HCT116 (cell line): ENCODE results near the gene TRERF1. TPM values are rescaled to one million over a fixed set of nuclear protein-coding genes. Genes with fewer than 3 reads are reported as not detected.

ENCODE experiments used
- ATAC-seq: fragments of 200-7000 bp; cut with Tn5 transposase; 2 replicates; pipeline ENCODE4 v1.9.1; 2020; ENCODE audit warnings: mild to moderate bottlenecking, moderate library complexity
- BruUV-seq: library from RNA; stranded (reverse); fragments of 400-500 nt; replicated peaks from 2 replicates; lab custom pipeline; 2021; lab: Mats Ljungman, UMichigan
- CTCF ChIA-PET: fragments of 300-600 bp; sonication (Branson Sonifier 250); formaldehyde crosslinking; loops from one replicate; lab custom pipeline; 2021; ENCODE audit warnings: antibody characterized with exemption; lab: Charles Lee
- POLR2A ChIA-PET: fragments of 300-600, 350-600 bp; sonication (Branson Sonifier 250); formaldehyde crosslinking; loops from one replicate; lab custom pipeline; 2021; ENCODE audit warnings: antibody characterized with exemption; lab: Charles Lee
- RAD21 ChIA-PET, 2 experiments: fragments of 300-600 bp; sonication (Branson Sonifier 250); formaldehyde crosslinking; loops; one replicate each; lab custom pipeline; 2023; ENCODE audit warnings: low total read pairs in 2 of 2; ENCODE audit not compliant: uncharacterized antibody in 2 of 2, unreplicated experiment in 2 of 2, low non-redundant PET in 1 of 2; lab: Charles Lee
- DNase-seq: peaks from one replicate; pipeline ENCODE4 v3.0.0-alpha.2; 2010; ENCODE audit warnings: low read depth, low spot score
- H2AFZ ChIP-seq: fragments of 200-600 bp; shearing (Covaris generic), sonication (generic); 2 replicates; pipeline ENCODE4 v1.6.1; 2017; ENCODE audit warnings: low read depth, mixed run types, mixed read lengths, antibody characterized with exemption, low read length; ENCODE audit not compliant: poor library complexity, severe bottlenecking
- H3K27ac ChIP-seq: 2 replicates; pipeline ENCODE4 v1.5.1; 2012; ENCODE audit warnings: low read depth, low read length
- H3K27me3 ChIP-seq: fragments of 200-600 bp; sonication (generic); 2 replicates; pipeline ENCODE4 v1.6.1; 2016; ENCODE audit warnings: mixed run types, low read length, mixed read lengths; ENCODE audit not compliant: insufficient read depth
- H3K36me3 ChIP-seq, 2 experiments: fragments of 200-500 bp in 1 of 2; fragments of 200-600 bp in 1 of 2; sonication (Bioruptor generic) in 1 of 2; sonication (generic) in 1 of 2; 2 replicates each; pipeline versions ENCODE4 v1.5.1 to v1.6.1; 2014 to 2016; ENCODE audit warnings: low read length in 2 of 2, inconsistent platforms in 1 of 2, mixed read lengths in 1 of 2, mixed run types in 1 of 2; ENCODE audit not compliant: insufficient read depth in 2 of 2, control insufficient read depth in 1 of 2
- H3K4me1 ChIP-seq, 2 experiments: fragments of 200-600 bp in 1 of 2; sonication (generic) in 1 of 2; 2 replicates each; pipeline versions ENCODE4 v1.5.1 to v1.6.1; 2012 to 2017; ENCODE audit warnings: low read length in 2 of 2, inconsistent platforms in 1 of 2, mild to moderate bottlenecking in 1 of 2, mixed read lengths in 1 of 2, mixed run types in 1 of 2, moderate library complexity in 1 of 2; ENCODE audit not compliant: insufficient read depth in 2 of 2, control insufficient read depth in 1 of 2
- H3K4me2 ChIP-seq: fragments of 200-600 bp; sonication (generic); 2 replicates; pipeline ENCODE4 v1.6.1; 2017; ENCODE audit warnings: mixed run types, low read length, mixed read lengths
- H3K4me3 ChIP-seq, 2 experiments: fragments of 200-600 bp in 1 of 2; sonication (generic) in 1 of 2; replicated peaks in 1 of 2; 2 replicates each; pipeline ENCODE4 v1.5.1; 2011 to 2016; ENCODE audit warnings: low read length in 2 of 2, control low read depth in 1 of 2, low read depth in 1 of 2, mild to moderate bottlenecking in 1 of 2, mixed read lengths in 1 of 2, mixed run types in 1 of 2
- H3K79me2 ChIP-seq: fragments of 200-600 bp; sonication (generic); 2 replicates; pipeline ENCODE4 v1.6.1; 2017; ENCODE audit warnings: mild to moderate bottlenecking, mixed run types, low read length, moderate library complexity, mixed read lengths; ENCODE audit not compliant: insufficient read depth
- H3K9ac ChIP-seq: fragments of 200-600 bp; sonication (generic); 2 replicates; pipeline ENCODE4 v1.6.1; 2016; ENCODE audit warnings: low read length, mixed read lengths
- H3K9me2 ChIP-seq: fragments of 200-600 bp; sonication (generic), shearing (Covaris generic); 2 replicates; pipeline ENCODE4 v1.6.1; 2017; ENCODE audit warnings: mixed run types, mild to moderate bottlenecking, moderate library complexity; ENCODE audit not compliant: insufficient read depth
- H3K9me3 ChIP-seq, 2 experiments: fragments of 200-500 bp in 1 of 2; fragments of 200-600 bp in 1 of 2; sonication (Bioruptor generic) in 1 of 2; sonication (generic) in 1 of 2; 2 replicates each; pipeline ENCODE4 v1.6.1; 2014 to 2017; ENCODE audit warnings: low read length in 2 of 2, mixed read lengths in 2 of 2, inconsistent platforms in 1 of 2, low read depth in 1 of 2, mild to moderate bottlenecking in 1 of 2, mixed run types in 1 of 2, moderate library complexity in 1 of 2; ENCODE audit not compliant: control insufficient read depth in 1 of 2, insufficient read depth in 1 of 2
- H4K20me1 ChIP-seq: fragments of 200-600 bp; sonication (generic), shearing (Covaris generic); 2 replicates; pipeline ENCODE4 v1.6.1; 2017; ENCODE audit warnings: mixed run types, mild to moderate bottlenecking, moderate library complexity; ENCODE audit not compliant: insufficient read depth
- ATF3 ChIP-seq: IDR thresholded peaks from 2 replicates; pipeline ENCODE4 v1.6.1; 2012
- CBX3 ChIP-seq: IDR thresholded peaks from 2 replicates; pipeline ENCODE4 v1.6.1; 2012; ENCODE audit warnings: low read depth
- EGR1 ChIP-seq: IDR thresholded peaks from 2 replicates; pipeline ENCODE4 v1.6.1; 2012; ENCODE audit warnings: low read depth
- ELF1 ChIP-seq: IDR thresholded peaks from 2 replicates; pipeline ENCODE4 v1.6.1; 2012; ENCODE audit warnings: low read depth, borderline replicate concordance
- FOSL1 ChIP-seq: IDR thresholded peaks from 2 replicates; pipeline ENCODE4 v1.6.1; 2012; ENCODE audit warnings: low read depth
- JUND ChIP-seq: IDR thresholded peaks from 2 replicates; pipeline ENCODE4 v1.6.1; 2012
- POLR2A ChIP-seq: IDR thresholded peaks from 2 replicates; pipeline ENCODE4 v1.7.0; 2011; ENCODE audit warnings: borderline replicate concordance; ENCODE audit not compliant: insufficient read depth, insufficient read length; ENCODE audit errors: extremely low read depth
- POLR2AphosphoS5 ChIP-seq: IDR thresholded peaks from 2 replicates; pipeline ENCODE4 v1.6.1; 2011; ENCODE audit warnings: mild to moderate bottlenecking, low read depth, low read length, moderate library complexity
- RAD21 ChIP-seq: IDR thresholded peaks from 2 replicates; pipeline ENCODE4 v1.6.1; 2012; ENCODE audit warnings: low read depth, mild to moderate bottlenecking
- REST ChIP-seq: IDR thresholded peaks from 2 replicates; pipeline ENCODE4 v1.6.1; 2012; ENCODE audit warnings: low read depth
- SIN3A ChIP-seq: IDR thresholded peaks from 2 replicates; pipeline ENCODE4 v1.6.1; 2012; ENCODE audit warnings: low read depth
- SRF ChIP-seq: IDR thresholded peaks from 2 replicates; pipeline ENCODE4 v1.6.1; 2012; ENCODE audit warnings: low read depth
- TCF7L2 ChIP-seq: IDR thresholded peaks from 2 replicates; pipeline ENCODE4 v1.7.0; 2011; ENCODE audit warnings: borderline replicate concordance, inconsistent platforms; ENCODE audit not compliant: insufficient read depth, insufficient read length; ENCODE audit errors: extremely low read depth
- YY1 ChIP-seq: IDR thresholded peaks from 2 replicates; pipeline ENCODE4 v1.6.1; 2011; ENCODE audit warnings: low read length, low read depth, moderate library complexity, mild to moderate bottlenecking; ENCODE audit not compliant: insufficient replicate concordance; ENCODE audit errors: extremely low read depth
- ZFX ChIP-seq: fragments of 450-650 bp; IDR thresholded peaks from 2 replicates; pipeline ENCODE4 v1.6.1; 2017
- ZNF274 ChIP-seq: fragments of 200-500 bp; sonication (Bioruptor generic); IDR thresholded peaks from 2 replicates; pipeline ENCODE4 v1.6.1; 2014; ENCODE audit warnings: mild to moderate bottlenecking, low read depth, low read length, inconsistent platforms
- intact Hi-C: fragments of 100-400 bp; cut with micrococcal nuclease; formaldehyde crosslinking; loops from 2 replicates; pipeline ENCODE4 v1.10.0; 2022
- total RNA-seq: library from RNA; stranded (reverse); gene quantifications from one replicate; pipeline ENCODE4 v1.2.1, GENCODE V29; 2021; ENCODE audit not compliant: unreplicated experiment

The TRERF1 gene
- total RNA-seq, 1 experiment from 2014 or later: 12.4 TPM

GRCh38 chr6:42493914-42494539, 42.3 kb upstream of the TRERF1 start:
- POLR2A ChIA-PET: interaction anchor here (2.0 kb wide), 1 partner anchor 11 kb away, joined by 6 read pairs; no protein-coding TSS in a partner anchor
- no peaks in the 10 kb centered on the region for H3K79me2 ChIP-seq
- peak overlapping the region; percentile 38 for H2AFZ ChIP-seq
- H3K4me3 ChIP-seq: no peak overlapping the region
- H3K9me3 ChIP-seq: no peaks in the 10 kb centered on the region
- DNase-seq: no peak
- no peaks in the 10 kb centered on the region for H4K20me1 ChIP-seq
- no peaks in the 10 kb centered on the region for H3K9me2 ChIP-seq
- no peak overlapping the region for H3K27ac ChIP-seq
- RAD21 ChIA-PET: no interaction called here
- no peak overlapping the region for H3K9ac ChIP-seq
- H3K27me3 ChIP-seq: no peaks in the 10 kb centered on the region
- CTCF ChIA-PET: interaction anchor here (1.5 kb wide), 1 partner anchor 54 kb away, joined by 3 read pairs; no protein-coding TSS in a partner anchor
- H3K4me2 ChIP-seq: no peak overlapping the region
- no TSS peak for BruUV-seq
- TF ChIP-seq SRF (no peak), JUND (no peak), SIN3A (no peak), ATF3 (no peak), ELF1 (no peak), POLR2A (no peak), YY1 (no peak)
- TF ChIP-seq, all 23 proteins: peak for 0
- ATAC-seq: no peak
- intact Hi-C loops: no loop called here
- H3K4me1 ChIP-seq: no peaks in the 10 kb centered on the region
- H3K36me3 ChIP-seq: no peaks in the 10 kb centered on the region

- no TSS peak for BruUV-seq
- no peaks in the 10 kb centered on the region for H3K79me2 ChIP-seq
- RAD21 ChIA-PET: no interaction called here
- CTCF ChIA-PET: no interaction called here
- no peaks in the 10 kb centered on the region for H3K36me3 ChIP-seq
- peaks cover 0 to 10% of the 10 kb centered on the region in 2 experiments; a peak in 3 of 4 replicates for H3K4me1 ChIP-seq
- H3K27me3 ChIP-seq: no peaks in the 10 kb centered on the region
- ATAC-seq (no peak), DNase-seq (no peak)
- no peak overlapping the region for H3K9ac ChIP-seq
- H2AFZ ChIP-seq: peak overlapping the region; percentile 1
- H3K9me3 ChIP-seq: no peaks in the 10 kb centered on the region
- H3K27ac ChIP-seq: no peak overlapping the region
- POLR2A ChIA-PET: no interaction called here
- peak overlapping the region; percentile 26; the same call in 1 of the 2 replicates for H3K4me2 ChIP-seq
- no peaks in the 10 kb centered on the region for H3K9me2 ChIP-seq
- H3K4me3 ChIP-seq: no peak overlapping the region
- H4K20me1 ChIP-seq: no peaks in the 10 kb centered on the region
- intact Hi-C loops: no loop called here
- TF ChIP-seq POLR2AphosphoS5 (no peak), ZNF274 (no peak), CBX3 (no peak), EGR1 (no peak), REST (no peak), JUND (no peak), SRF (no peak), TCF7L2 (no peak), POLR2A (no peak), ZFX (no peak), RAD21 (no peak), FOSL1 (no peak)
Measured at GRCh38 chr6:42488129-42488528, 36.4 kb upstream of the TRERF1 start.
